Endothelial cell of umbilical vein (primary cell): ENCODE measurements around the gene SUFU.

ENCODE experiments used
- EZH2 ChIP-seq: IDR thresholded peaks from 2 replicates; pipeline ENCODE4 v1.6.1; 2012; ENCODE audit warnings: borderline replicate concordance, low read depth, mild to moderate bottlenecking, moderate library complexity, low read length, inconsistent platforms; ENCODE audit not compliant: severe bottlenecking
- FOS ChIP-seq: IDR thresholded peaks from 2 replicates; pipeline ENCODE4 v1.6.1; 2011; ENCODE audit warnings: mild to moderate bottlenecking, low read length, moderate library complexity, borderline replicate concordance; ENCODE audit not compliant: insufficient read depth
- JUN ChIP-seq: IDR thresholded peaks from 2 replicates; pipeline ENCODE4 v1.6.1; 2011; ENCODE audit warnings: borderline replicate concordance, low read depth; ENCODE audit not compliant: insufficient read length, insufficient read depth
- MYC ChIP-seq: IDR thresholded peaks from one replicate; pipeline ENCODE4 v1.6.1; 2011; ENCODE audit warnings: mild to moderate bottlenecking, low read depth, low read length
- POLR2A ChIP-seq: IDR thresholded peaks from 2 replicates; pipeline ENCODE4 v1.6.1; 2012; ENCODE audit warnings: low read depth, mild to moderate bottlenecking, control low read depth, low read length
- POLR2AphosphoS5 ChIP-seq: IDR thresholded peaks from 2 replicates; pipeline ENCODE4 v1.6.1; 2012; ENCODE audit warnings: low read depth, mild to moderate bottlenecking, control low read depth, low read length, moderate library complexity; ENCODE audit not compliant: insufficient read depth
- TF ChIP-seq, protein P1 (sequence below), 2 donors: IDR thresholded peaks; 1 replicate in 1 of 2; 2 replicates in 1 of 2; pipeline ENCODE4 v1.5.1; 2011; ENCODE audit warnings: low read length in 2 of 2, mild to moderate bottlenecking in 2 of 2, moderate library complexity in 2 of 2, control low read depth in 1 of 2, inconsistent platforms in 1 of 2, low read depth in 1 of 2; ENCODE audit not compliant: insufficient read depth in 1 of 2; ENCODE audit errors: extremely low read depth in 1 of 2
- TF ChIP-seq, protein P2 (sequence below): IDR thresholded peaks from 2 replicates; pipeline ENCODE4 v1.6.1; 2011; ENCODE audit not compliant: insufficient read depth, insufficient read length

- TF ChIP-seq, protein P1, sequence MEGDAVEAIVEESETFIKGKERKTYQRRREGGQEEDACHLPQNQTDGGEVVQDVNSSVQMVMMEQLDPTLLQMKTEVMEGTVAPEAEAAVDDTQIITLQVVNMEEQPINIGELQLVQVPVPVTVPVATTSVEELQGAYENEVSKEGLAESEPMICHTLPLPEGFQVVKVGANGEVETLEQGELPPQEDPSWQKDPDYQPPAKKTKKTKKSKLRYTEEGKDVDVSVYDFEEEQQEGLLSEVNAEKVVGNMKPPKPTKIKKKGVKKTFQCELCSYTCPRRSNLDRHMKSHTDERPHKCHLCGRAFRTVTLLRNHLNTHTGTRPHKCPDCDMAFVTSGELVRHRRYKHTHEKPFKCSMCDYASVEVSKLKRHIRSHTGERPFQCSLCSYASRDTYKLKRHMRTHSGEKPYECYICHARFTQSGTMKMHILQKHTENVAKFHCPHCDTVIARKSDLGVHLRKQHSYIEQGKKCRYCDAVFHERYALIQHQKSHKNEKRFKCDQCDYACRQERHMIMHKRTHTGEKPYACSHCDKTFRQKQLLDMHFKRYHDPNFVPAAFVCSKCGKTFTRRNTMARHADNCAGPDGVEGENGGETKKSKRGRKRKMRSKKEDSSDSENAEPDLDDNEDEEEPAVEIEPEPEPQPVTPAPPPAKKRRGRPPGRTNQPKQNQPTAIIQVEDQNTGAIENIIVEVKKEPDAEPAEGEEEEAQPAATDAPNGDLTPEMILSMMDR (IDR thresholded peaks at IDR 0.05; ENCODE audit: extremely low read depth in 1 of 2, insufficient read depth in 1 of 2, low read depth in 1 of 2, low read length in 2 of 2): no peak
- no peak for TF ChIP-seq POLR2AphosphoS5
- TF ChIP-seq POLR2A: no peak
- TF ChIP-seq EZH2: no peak
- TF ChIP-seq MYC: no peak
- TF ChIP-seq, protein P2, sequence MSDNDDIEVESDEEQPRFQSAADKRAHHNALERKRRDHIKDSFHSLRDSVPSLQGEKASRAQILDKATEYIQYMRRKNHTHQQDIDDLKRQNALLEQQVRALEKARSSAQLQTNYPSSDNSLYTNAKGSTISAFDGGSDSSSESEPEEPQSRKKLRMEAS: no peak
- TF ChIP-seq JUN: no peak
- no peak for TF ChIP-seq FOS
Measured at GRCh38 chr10:102619281-102619981, 115.7 kb downstream of the SUFU start.
